Measurements from ENCODE around the gene MT4.

MT4 gene

GRCh38 chr16:56616608-56617211 is 51.8 kb downstream of the MT4 start:
- TF ChIP-seq FOXP2 (optimal IDR thresholded peaks at IDR 0.05; ENCODE audit: borderline replicate concordance, extremely low read depth, extremely low read length, insufficient read depth) (no peak), SIN3A (IDR thresholded peaks at IDR 0.05; ENCODE audit: borderline replicate concordance, insufficient read depth, low read length) (no peak), TAF1 (IDR thresholded peaks at IDR 0.05; ENCODE audit: borderline replicate concordance, insufficient read depth, low read length) (no peak), POLR2AphosphoS5 (IDR thresholded peaks at IDR 0.05; ENCODE audit: low read depth, low read length) (no peak)
- TF ChIP-seq, protein P1, sequence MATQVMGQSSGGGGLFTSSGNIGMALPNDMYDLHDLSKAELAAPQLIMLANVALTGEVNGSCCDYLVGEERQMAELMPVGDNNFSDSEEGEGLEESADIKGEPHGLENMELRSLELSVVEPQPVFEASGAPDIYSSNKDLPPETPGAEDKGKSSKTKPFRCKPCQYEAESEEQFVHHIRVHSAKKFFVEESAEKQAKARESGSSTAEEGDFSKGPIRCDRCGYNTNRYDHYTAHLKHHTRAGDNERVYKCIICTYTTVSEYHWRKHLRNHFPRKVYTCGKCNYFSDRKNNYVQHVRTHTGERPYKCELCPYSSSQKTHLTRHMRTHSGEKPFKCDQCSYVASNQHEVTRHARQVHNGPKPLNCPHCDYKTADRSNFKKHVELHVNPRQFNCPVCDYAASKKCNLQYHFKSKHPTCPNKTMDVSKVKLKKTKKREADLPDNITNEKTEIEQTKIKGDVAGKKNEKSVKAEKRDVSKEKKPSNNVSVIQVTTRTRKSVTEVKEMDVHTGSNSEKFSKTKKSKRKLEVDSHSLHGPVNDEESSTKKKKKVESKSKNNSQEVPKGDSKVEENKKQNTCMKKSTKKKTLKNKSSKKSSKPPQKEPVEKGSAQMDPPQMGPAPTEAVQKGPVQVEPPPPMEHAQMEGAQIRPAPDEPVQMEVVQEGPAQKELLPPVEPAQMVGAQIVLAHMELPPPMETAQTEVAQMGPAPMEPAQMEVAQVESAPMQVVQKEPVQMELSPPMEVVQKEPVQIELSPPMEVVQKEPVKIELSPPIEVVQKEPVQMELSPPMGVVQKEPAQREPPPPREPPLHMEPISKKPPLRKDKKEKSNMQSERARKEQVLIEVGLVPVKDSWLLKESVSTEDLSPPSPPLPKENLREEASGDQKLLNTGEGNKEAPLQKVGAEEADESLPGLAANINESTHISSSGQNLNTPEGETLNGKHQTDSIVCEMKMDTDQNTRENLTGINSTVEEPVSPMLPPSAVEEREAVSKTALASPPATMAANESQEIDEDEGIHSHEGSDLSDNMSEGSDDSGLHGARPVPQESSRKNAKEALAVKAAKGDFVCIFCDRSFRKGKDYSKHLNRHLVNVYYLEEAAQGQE (IDR thresholded peaks at IDR 0.05; ENCODE audit: insufficient read depth in 1 of 2, low read depth in 2 of 2, low read length in 2 of 2): no peak

DNA sequence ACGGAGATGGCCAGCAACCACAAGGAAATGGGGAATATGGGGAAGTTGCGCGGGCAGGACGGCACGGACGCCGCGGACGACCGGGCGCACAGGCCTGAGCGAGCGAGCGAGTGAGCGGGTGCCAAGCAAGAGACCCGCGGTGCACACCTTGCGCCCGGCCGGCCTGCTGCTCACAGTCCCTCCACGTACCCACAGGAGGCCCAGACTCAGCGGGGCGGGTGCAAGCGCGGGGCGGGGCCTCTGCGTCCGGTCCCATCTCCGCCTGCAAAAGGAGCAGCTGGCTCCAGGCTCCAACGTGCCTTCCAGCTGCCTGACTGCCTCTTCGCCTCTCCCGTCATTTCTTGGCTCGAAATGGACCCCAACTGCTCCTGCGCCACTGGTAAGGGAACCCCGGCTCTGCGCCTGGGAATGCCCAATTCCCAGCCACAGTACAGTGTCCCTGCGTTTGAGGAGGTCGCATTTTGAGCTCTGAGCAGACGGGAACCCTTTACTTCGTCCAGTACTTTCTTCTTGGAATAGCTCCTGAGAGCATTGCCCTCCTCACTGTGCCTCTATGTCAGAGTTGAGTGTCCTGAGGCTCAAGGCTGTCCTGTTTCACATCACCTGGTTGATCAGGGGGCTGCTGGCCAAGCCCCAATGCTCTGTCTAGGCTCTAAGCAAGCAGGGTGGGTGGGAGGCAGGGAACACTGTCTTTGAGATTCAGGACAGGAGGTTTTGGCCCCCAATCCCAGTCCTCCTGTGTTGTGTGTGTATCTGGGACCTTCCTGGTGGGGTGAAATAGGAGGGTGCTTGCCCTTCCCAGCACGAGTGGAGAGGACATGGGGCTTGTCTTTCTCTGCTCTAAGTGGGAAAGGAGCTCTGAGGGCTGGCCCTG is 52.6 kb downstream of the MT4 start:
- TF ChIP-seq SIN3A (IDR thresholded peaks at IDR 0.05; ENCODE audit: borderline replicate concordance, insufficient read depth, low read length) (no peak), FOXP2 (optimal IDR thresholded peaks at IDR 0.05; ENCODE audit: borderline replicate concordance, extremely low read depth, extremely low read length, insufficient read depth) (no peak), TAF1 (IDR thresholded peaks at IDR 0.05; ENCODE audit: borderline replicate concordance, insufficient read depth, low read length) (no peak)

DNA sequence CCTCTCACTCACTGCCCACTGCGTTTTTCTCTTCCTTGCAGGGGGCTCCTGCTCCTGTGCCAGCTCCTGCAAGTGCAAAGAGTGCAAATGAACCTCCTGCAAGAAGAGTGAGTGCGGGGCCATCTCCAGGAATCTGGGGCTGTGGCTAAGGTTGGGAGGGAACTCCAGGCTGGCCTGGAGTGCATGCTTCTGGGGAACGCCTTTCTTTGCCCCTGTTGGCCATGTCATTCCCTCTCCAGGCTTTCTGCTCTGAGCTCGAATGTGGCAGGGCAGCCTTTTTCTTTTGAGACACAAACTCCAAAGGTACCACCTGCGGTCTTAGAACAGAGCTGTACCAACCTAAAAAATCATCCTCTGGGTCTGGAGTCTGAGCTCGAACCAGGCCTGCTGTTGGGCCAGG is 53.3 kb downstream of the MT4 start:
- no peak for TF ChIP-seq POLR2AphosphoS5 (IDR thresholded peaks at IDR 0.05; ENCODE audit: low read depth, low read length)
- TF ChIP-seq SIN3A (IDR thresholded peaks at IDR 0.05; ENCODE audit: borderline replicate concordance, insufficient read depth, low read length): no peak
- TF ChIP-seq, protein P1 (IDR thresholded peaks at IDR 0.05; ENCODE audit: insufficient read depth in 1 of 2, low read depth in 2 of 2, low read length in 2 of 2): no peak
- TF ChIP-seq TAF1 (IDR thresholded peaks at IDR 0.05; ENCODE audit: borderline replicate concordance, insufficient read depth, low read length): no peak
- TF ChIP-seq FOXP2 (optimal IDR thresholded peaks at IDR 0.05; ENCODE audit: borderline replicate concordance, extremely low read depth, extremely low read length, insufficient read depth): no peak

Data from PFSK-1 (cell line).